ENCODE measurements around the gene CILP2. TPM values are rescaled to one million over a fixed set of nuclear protein-coding genes. Genes with fewer than 3 reads are reported as not detected.

Gene CILP2
- total and polyA plus RNA-seq, 9 of the 15 experiments (the other 6 are each of a cell fraction or from before 2014, with no cell fraction given): 0.04 to 0.35 (median 0.05) TPM; not detected in 2

GRCh38 chr19:19527674-19528625 is 10.1 kb upstream of the CILP2 start:
- DNase-seq (ENCODE audit: extremely low read depth in 1 of 4, low spot score in 3 of 4) (no peak), FAIRE-seq (no peak), ATAC-seq (no peak)
- Histone ChIP-seq H4K20me1 (replicated peaks; ENCODE audit: control insufficient read depth, insufficient read depth, low read length) (0 out of 2 replicates have a peak, but pooled peaks cover 9% of the 10 kb centered on the region), H3K9me1 (ENCODE audit: control insufficient read depth, insufficient read depth, low read length) (peaks cover 8% of the 10 kb centered on the region), H3K27me3 (ENCODE audit: control insufficient read depth in 2 of 2, insufficient read depth in 2 of 2, low read length in 2 of 2) (no peaks in the 10 kb centered on the region), H3K4me3 (no peak overlapping the region), H2AFZ (ENCODE audit: low read depth, low read length) (no peak overlapping the region), H3K4me2 (ENCODE audit: insufficient read depth, low read length) (no peak overlapping the region), H3K27ac (ENCODE audit: extremely low read depth, low read depth, low read length) (no peak overlapping the region), H3K79me2 (ENCODE audit: control insufficient read depth, insufficient read depth, low read length) (peaks cover 25% of the 10 kb centered on the region), H3K9ac (ENCODE audit: insufficient read depth in 1 of 2, low read depth in 2 of 2, low read length in 2 of 2) (no peak overlapping the region; a peak in 1 of 4 replicates), H3K4me1 (replicated peaks in 1 of 2; ENCODE audit: control insufficient read depth in 2 of 2, insufficient read depth in 2 of 2, low read length in 2 of 2) (peaks cover 5 to 38% of the 10 kb centered on the region in 2 experiments), H3K36me3 (ENCODE audit: control insufficient read depth, insufficient read depth, low read length) (peaks cover 62% of the 10 kb centered on the region), H3K9me3 (replicated peaks; ENCODE audit: control insufficient read depth, insufficient read depth, low read depth, low read length) (no peaks in the 10 kb centered on the region)
- no peak for TF ChIP-seq CREBBP (IDR thresholded peaks at IDR 0.05; ENCODE audit: low read depth, low read length)
- TF ChIP-seq POLR2G (IDR thresholded peaks at IDR 0.05; ENCODE audit: low read depth, low read length): peak; percentile 17; the same call in 1 of the 2 replicates
- 0 out of 2 replicates have a peak, but pooled peaks have one; percentile 36 for TF ChIP-seq RBFOX2 (IDR thresholded peaks at IDR 0.05; ENCODE audit: low read depth, low read length)
- TF ChIP-seq ZNF282 (CRISPR knock-in tag; IDR thresholded peaks at IDR 0.05): no peak
- TF ChIP-seq KDM1A (IDR thresholded peaks at IDR 0.05): no peak
- POLR2A ChIA-PET: interaction anchor here (0.6 to 0.9 kb wide), 3 partner anchors 12 to 79 kb away, joined by 3 to 6 read pairs (median 3); partner anchors contain the start of gene NDUFA13
- in situ Hi-C loops (cut with MboI): loop anchor here (25.0 kb wide), 1 partner anchor 109 kb away; the partner anchor contains the start of genes GMIP and LPAR2
- CTCF ChIA-PET (ENCODE audit: low intra/inter-chr PET ratio): no interaction called here
- intact Hi-C loops (cut with micrococcal nuclease): no loop called here
- 93% methylated on average over 20 of the region's 27 CpGs for WGBS (ENCODE audit: insufficient coverage, low coverage, missing lambda C conversion rate)
- no TSS peak for BruUV-seq (replicated peaks)

Data from K562 (cell line).